Activated T-cell treated with anti-CD3 and anti-CD28 coated beads, Interleukin-2, amount 50 U/mL, for 4 hours (primary cell): ENCODE data around the gene UBR1. TPM values are rescaled to one million over a fixed set of nuclear protein-coding genes. Genes with fewer than 3 reads are reported as not detected.
"Not testable (repeated sequence)": the region's sequence is repeated elsewhere in the genome, so short reads cannot be mapped to it uniquely, and the experiment has no call there.

Experiments used
- ATAC-seq, 2 donors: fragments of 200-7000 bp; cut with Tn5 transposase; one replicate each; pipeline ENCODE4 v1.10.0; 2021
- DNase-seq: peaks from one replicate; pipeline ENCODE4 v3.0.0-alpha.2; 2020
- H3K27me3 Mint-ChIP-seq: one replicate; pipeline ENCODE4 v1.8.0; 2021; ENCODE audit warnings: low read depth, mixed read lengths
- H3K36me3 Mint-ChIP-seq: one replicate; pipeline ENCODE4 v1.8.0; 2022; ENCODE audit warnings: mixed read lengths; ENCODE audit not compliant: insufficient read depth
- H3K4me1 Mint-ChIP-seq: one replicate; pipeline ENCODE4 v1.8.0; 2021; ENCODE audit warnings: low read depth, mixed read lengths
- H3K4me3 Mint-ChIP-seq: one replicate; pipeline ENCODE4 v1.8.0; 2021; ENCODE audit warnings: mild to moderate bottlenecking, moderate library complexity, mixed read lengths
- H3K9me3 Mint-ChIP-seq: one replicate; pipeline ENCODE4 v1.8.0; 2021; ENCODE audit warnings: mixed read lengths
- total RNA-seq, 3 donors: library from RNA; stranded (reverse); gene quantifications; one replicate each; pipeline ENCODE4 v1.2.1, GENCODE V29; 2021

Gene UBR1
- total RNA-seq, 3 donors from 2014 or later = 23.5 to 27.8 (median 24.8) TPM

DNA sequence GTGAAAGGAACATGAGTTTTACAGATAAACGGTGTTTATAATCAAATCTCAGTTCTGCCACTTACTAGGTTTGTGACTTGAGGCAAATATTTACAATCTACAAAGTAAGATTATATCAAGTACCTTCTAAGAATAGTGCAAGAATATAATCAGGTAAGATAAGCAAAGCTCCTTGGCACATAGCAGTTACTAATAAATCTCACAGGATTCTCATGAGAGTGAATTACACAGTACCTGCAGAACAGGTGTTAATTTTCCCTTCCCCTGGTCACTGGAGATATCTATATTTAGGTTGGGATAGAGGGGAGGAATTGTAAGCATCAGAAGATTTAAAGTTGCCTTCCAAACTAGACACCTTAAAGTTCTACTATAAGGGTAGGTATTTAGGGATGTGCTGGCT lies 53.0 kb downstream of the UBR1 start:
- Mint-ChIP-seq H3K27me3 (no peaks in the 10 kb centered on the region), H3K4me3 (no peak overlapping the region), H3K36me3 (peaks cover 43% of the 10 kb centered on the region), H3K4me1 (no peaks in the 10 kb centered on the region), H3K9me3 (no peaks in the 10 kb centered on the region)
- DNase-seq = no peak
- ATAC-seq = no peak

DNA sequence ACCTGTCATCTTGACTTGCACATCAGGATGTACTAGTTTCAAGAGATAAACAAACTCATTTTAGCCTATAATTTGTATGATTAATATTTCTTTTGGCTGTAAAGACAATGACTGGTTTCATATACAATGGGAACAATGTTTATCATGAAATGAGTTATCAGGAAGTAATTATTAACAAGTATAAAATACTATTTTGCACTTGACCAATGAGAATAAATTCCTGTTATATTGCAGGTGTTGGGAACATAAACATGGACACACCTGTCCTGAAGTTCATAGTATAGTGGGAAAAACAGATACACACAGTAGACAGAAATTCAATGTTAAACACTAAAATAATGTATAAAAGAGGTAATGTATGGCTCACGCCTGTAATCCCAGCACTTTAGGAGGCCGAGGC lies 56.9 kb downstream of the UBR1 start:
- H3K4me3 Mint-ChIP-seq = no peak overlapping the region
- H3K9me3 Mint-ChIP-seq = no peaks in the 10 kb centered on the region
- ATAC-seq (no peak), DNase-seq (no peak)
- peaks cover 49% of the 10 kb centered on the region for H3K36me3 Mint-ChIP-seq
- H3K27me3 Mint-ChIP-seq = no peaks in the 10 kb centered on the region
- no peaks in the 10 kb centered on the region for H3K4me1 Mint-ChIP-seq

DNA sequence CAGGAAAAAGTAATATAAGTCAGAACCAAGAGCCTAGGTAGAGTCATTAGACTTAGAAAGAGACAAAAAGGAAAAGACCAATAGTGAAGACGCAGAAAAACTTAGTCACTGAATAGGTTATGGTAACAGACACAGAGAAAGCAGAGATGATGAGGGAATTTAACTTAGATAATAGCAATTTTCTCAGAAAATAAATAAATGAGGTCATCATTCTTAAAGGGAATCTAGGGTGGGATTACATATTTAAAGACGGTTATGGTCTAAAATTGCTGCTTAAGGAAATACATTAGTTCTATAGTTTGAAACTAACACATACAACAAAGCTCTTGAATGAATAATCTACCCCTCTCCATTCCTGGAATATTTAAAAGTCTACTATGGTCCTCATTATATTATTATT lies 59.4 kb downstream of the UBR1 start:
- H3K9me3 Mint-ChIP-seq = peaks cover 5% of the 10 kb centered on the region
- DNase-seq = no peak
- no peak overlapping the region for H3K4me3 Mint-ChIP-seq
- H3K4me1 Mint-ChIP-seq = no peaks in the 10 kb centered on the region
- no peaks in the 10 kb centered on the region for H3K27me3 Mint-ChIP-seq
- peaks cover 46% of the 10 kb centered on the region for H3K36me3 Mint-ChIP-seq
- no peak for ATAC-seq

GRCh38 chr15:43042885-43043284 lies 63.0 kb downstream of the UBR1 start:
- peaks cover 5% of the 10 kb centered on the region for H3K9me3 Mint-ChIP-seq
- no peaks in the 10 kb centered on the region for H3K27me3 Mint-ChIP-seq
- H3K4me3 Mint-ChIP-seq = no peak overlapping the region
- peaks cover 2% of the 10 kb centered on the region for H3K4me1 Mint-ChIP-seq
- DNase-seq (no peak), ATAC-seq (no peak)
- peaks cover 54% of the 10 kb centered on the region for H3K36me3 Mint-ChIP-seq

- not testable (repeated sequence) for H3K27me3 Mint-ChIP-seq, ATAC-seq, H3K4me3 Mint-ChIP-seq, H3K9me3 Mint-ChIP-seq, DNase-seq, H3K4me1 Mint-ChIP-seq
- peaks cover 48% of the 10 kb centered on the region for H3K36me3 Mint-ChIP-seq
Observed at GRCh38 chr15:43041085-43041484, 64.8 kb downstream of the UBR1 start.

- not testable (repeated sequence) for DNase-seq, H3K4me1 Mint-ChIP-seq, H3K27me3 Mint-ChIP-seq, ATAC-seq, H3K9me3 Mint-ChIP-seq, H3K4me3 Mint-ChIP-seq
- peaks cover 31% of the 10 kb centered on the region for H3K36me3 Mint-ChIP-seq
Observed at GRCh38 chr15:43035240-43035639, 70.6 kb downstream of the UBR1 start.

GRCh38 chr15:43029476-43029875 lies 76.4 kb downstream of the UBR1 start:
- H3K36me3 Mint-ChIP-seq = peaks cover 26% of the 10 kb centered on the region
- no peaks in the 10 kb centered on the region for H3K27me3 Mint-ChIP-seq
- H3K9me3 Mint-ChIP-seq = no peaks in the 10 kb centered on the region
- no peak for ATAC-seq
- H3K4me3 Mint-ChIP-seq = no peak overlapping the region
- DNase-seq = no peak
- H3K4me1 Mint-ChIP-seq = no peaks in the 10 kb centered on the region

DNA sequence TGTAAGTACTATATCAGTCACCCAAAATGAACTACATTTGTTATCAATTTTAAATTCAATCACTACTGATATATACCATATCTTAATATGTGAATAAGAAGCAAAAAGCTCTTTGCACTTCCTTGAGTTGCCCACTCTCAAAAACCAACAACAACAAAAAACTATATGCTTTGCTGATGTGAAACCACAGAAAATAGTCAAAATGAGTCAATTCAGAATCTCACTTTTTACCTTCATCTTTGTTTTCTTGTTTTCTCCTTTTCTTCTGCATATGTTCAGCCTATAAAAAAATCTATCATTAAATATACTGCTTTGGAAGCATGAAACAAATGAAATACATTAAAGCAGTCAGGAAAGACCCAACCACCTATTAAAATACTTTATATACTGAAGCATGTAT lies 80.7 kb downstream of the UBR1 start:
- Mint-ChIP-seq H3K9me3 (no peaks in the 10 kb centered on the region), H3K4me1 (no peaks in the 10 kb centered on the region), H3K27me3 (no peaks in the 10 kb centered on the region)

DNA sequence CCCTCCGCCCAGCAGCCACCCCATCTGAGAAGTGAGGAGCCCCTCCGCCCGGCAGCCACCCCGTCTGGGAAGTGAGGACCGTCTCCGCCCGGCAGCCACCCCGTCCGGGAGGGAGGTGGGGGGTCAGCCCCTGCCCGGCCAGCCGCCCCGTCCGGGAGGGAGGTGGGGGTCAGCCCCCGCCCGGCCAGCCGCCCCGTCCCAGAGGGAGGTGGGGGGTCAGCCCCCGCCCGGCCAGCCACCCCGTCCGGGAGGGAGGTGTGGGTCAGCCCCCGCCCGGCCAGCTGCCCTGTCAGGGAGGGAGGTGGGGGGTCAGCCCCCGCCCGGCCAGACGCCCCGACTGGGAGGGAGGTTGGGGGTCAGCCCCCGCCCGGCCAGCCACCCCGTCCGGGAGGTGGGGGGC lies 91.2 kb downstream of the UBR1 start:
- H3K9me3 Mint-ChIP-seq, H3K4me1 Mint-ChIP-seq, ATAC-seq, DNase-seq, H3K27me3 Mint-ChIP-seq, H3K4me3 Mint-ChIP-seq: not testable (repeated sequence)
- H3K36me3 Mint-ChIP-seq = peaks cover 23% of the 10 kb centered on the region

More for the DNA sequence above, 80.7 kb downstream of the UBR1 start:
- DNase-seq (no peak), ATAC-seq (no peak)
- Mint-ChIP-seq H3K4me3 (no peak overlapping the region), H3K36me3 (peaks cover 24% of the 10 kb centered on the region)

DNA sequence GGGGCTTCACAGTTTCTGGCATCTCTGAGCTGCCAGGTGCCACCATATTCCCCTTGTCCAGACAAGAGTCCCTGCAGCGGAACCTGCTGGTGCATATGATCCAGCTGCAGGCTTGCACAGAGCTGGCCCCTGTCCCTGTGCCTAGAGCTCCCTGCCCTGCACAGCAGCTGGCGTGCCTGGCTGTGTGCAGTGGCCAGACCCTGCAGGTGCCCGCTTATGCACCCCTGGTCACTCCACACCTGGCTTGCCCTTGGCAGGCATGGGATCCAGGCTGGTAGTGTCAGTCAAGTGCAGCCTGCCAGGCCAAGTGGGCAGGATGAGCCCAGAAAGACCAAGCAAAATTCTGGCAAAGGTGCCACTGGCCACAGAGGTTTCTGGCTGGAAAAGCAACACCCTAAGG lies 96.6 kb downstream of the UBR1 start:
- Mint-ChIP-seq H3K9me3 (no peaks in the 10 kb centered on the region), H3K27me3 (no peaks in the 10 kb centered on the region), H3K4me1 (no peaks in the 10 kb centered on the region), H3K4me3 (no peak overlapping the region), H3K36me3 (peaks cover 25% of the 10 kb centered on the region)
- DNase-seq = no peak
- no peak for ATAC-seq

GRCh38 chr15:43008150-43008549 lies 97.7 kb downstream of the UBR1 start:
- H3K36me3 Mint-ChIP-seq = peaks cover 31% of the 10 kb centered on the region
- ATAC-seq (no peak), DNase-seq (no peak)
- H3K9me3 Mint-ChIP-seq = no peaks in the 10 kb centered on the region
- H3K4me1 Mint-ChIP-seq = no peaks in the 10 kb centered on the region
- no peak overlapping the region for H3K4me3 Mint-ChIP-seq
- H3K27me3 Mint-ChIP-seq = no peaks in the 10 kb centered on the region

DNA sequence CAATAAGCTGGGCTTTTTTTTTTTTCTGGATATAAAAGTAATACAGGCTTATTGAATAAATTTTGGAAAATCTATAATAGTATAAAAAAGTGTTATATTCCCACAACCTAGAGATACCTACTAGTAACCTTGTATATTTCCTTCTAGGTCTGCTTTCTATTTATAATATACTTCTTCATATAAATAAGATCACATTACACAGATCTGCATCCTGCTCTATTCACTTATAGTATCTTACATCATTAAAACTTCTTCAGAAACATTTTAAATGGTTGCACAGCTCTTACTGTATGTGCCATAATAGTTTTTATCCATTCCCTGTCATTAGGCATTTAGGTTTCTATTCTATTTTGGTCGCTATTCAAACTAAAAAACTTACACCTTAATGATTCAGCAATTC lies 98.3 kb downstream of the UBR1 start:
- Mint-ChIP-seq H3K36me3 (peaks cover 33% of the 10 kb centered on the region), H3K9me3 (no peaks in the 10 kb centered on the region), H3K4me3 (no peak overlapping the region), H3K4me1 (no peaks in the 10 kb centered on the region), H3K27me3 (no peaks in the 10 kb centered on the region)
- ATAC-seq = no peak
- no peak for DNase-seq

- Mint-ChIP-seq H3K4me3 (no peak overlapping the region), H3K36me3 (peaks cover 32% of the 10 kb centered on the region), H3K4me1 (no peaks in the 10 kb centered on the region), H3K9me3 (no peaks in the 10 kb centered on the region), H3K27me3 (no peaks in the 10 kb centered on the region)
- DNase-seq (no peak), ATAC-seq (no peak)
Observed at GRCh38 chr15:43006991-43007390, 98.8 kb downstream of the UBR1 start.

DNA sequence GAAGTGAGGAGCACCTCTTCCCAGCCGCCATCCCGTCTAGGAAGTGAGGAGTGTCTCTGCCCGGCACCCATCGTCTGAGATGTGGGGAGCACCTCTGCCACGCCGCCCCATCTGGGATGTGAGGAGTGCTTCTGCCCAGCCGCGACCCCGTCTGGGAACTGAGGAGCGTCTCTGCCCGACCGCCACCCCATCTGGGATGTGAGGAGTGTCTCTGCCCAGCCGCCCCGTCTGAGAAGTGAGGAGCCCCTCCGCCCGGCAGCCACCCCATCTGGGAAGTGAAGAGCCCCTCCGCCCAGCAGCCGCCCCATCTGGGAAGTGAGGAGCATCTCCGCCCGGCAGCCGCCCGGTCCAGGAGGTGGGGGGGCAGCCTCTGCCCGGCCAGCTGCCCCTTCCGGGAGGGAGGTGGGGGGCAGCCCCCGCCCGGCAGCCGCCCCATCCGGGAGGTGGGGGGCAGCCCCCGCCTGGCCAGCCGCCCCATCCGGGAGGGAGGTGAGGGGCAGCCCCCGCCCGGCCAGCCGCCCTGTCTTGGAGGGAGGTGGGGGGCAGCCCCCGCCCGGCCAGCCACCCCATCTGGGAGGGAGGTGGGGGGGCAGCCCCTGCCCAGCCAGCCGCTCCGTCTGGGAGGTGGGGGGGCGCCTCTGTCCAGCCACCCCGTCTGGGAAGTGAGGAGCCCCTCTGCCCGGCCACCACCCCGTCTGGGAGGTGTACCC lies 100.8 kb downstream of the UBR1 start:
- not testable (repeated sequence) for H3K27me3 Mint-ChIP-seq, ATAC-seq, H3K4me1 Mint-ChIP-seq, DNase-seq, H3K4me3 Mint-ChIP-seq, H3K9me3 Mint-ChIP-seq
- peaks cover 25% of the 10 kb centered on the region for H3K36me3 Mint-ChIP-seq

DNA sequence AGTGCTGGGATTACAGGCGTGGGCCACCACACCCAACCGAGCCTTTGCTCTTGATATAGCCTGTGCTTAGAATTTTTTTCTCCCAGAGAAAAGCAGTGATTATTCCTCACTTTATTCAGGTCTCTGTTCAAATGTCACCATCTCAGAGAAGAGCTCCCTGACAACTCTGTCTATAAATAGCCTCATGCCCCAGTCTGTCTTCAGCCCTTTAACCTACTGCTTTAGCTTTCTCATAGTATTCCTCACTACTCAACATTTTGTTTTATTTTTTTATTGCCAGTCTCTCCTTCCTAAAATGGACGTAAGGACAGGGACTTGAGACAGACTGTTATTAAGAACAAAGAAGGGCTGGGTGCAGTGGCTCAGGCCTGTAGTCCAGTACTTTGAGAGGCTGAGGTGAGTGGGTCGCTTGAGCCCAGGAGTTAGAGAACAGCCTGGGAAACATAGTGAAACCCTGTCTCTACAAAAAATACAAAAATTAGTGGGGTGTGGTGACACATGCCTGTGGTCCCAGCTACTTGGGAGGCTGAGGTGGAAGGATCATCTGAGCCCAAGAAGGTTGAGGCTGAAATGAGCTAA lies 106.5 kb downstream of the UBR1 start:
- Mint-ChIP-seq H3K36me3 (peaks cover 30% of the 10 kb centered on the region), H3K27me3 (no peaks in the 10 kb centered on the region), H3K9me3 (no peaks in the 10 kb centered on the region), H3K4me1 (no peaks in the 10 kb centered on the region), H3K4me3 (no peak overlapping the region)
- DNase-seq (no peak), ATAC-seq (no peak)
